Glomerular visceral epithelial cell (primary cell): ENCODE results near the gene LSAMP.
"Not testable (repeated sequence)": the region's sequence is repeated elsewhere in the genome, so short reads cannot be mapped to it uniquely, and the experiment has no call there.

ENCODE experiments used
- DNase-seq: peaks from one replicate; pipeline ENCODE4 v3.0.0-alpha.2; 2016; ENCODE audit errors: extremely low spot score

Gene LSAMP

GRCh38 chr3:115758076-115758763, 687.1 kb downstream of the LSAMP start:
- no peak for DNase-seq

GRCh38 chr3:115752978-115753377, 692.3 kb downstream of the LSAMP start:
- DNase-seq: not testable (repeated sequence)
